HG03439 (cell line): ENCODE measurements around the gene LZTS2.

Source experiments
- ATAC-seq: cut with Tn5 transposase; IDR thresholded peaks from one replicate; pipeline ENCODE4 v1.9.1; 2021; ENCODE audit warnings: mild to moderate bottlenecking, moderate library complexity; ENCODE audit not compliant: unreplicated experiment

LZTS2 gene

GRCh38 chr10:101012525-101013364, 13.1 kb downstream of the LZTS2 start:
- ATAC-seq: peak; percentile 77

DNA sequence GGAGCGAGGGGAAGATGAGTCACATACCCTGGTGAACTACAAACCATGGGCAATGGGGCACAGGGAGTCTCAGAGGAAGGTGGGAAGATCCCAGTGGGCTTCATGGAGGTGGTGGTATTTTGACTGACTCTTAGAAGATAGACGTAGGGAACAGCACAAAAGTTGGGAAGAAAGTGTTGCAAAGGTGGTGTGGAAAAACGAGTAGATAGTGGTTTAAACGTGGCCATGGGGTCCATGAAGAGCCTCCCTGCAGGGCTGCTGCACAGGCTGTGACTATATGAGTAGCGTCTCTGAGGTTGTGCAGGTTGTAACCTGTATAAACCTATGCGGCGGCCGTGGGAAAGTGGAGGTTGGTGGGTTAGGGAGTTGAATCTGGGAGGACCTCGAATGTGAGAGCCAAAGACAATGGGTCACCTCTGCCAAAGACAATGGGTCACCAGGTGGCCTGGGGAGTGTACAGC, 13.8 kb downstream of the LZTS2 start:
- ATAC-seq: no peak

GRCh38 chr10:101014230-101014884, 14.7 kb downstream of the LZTS2 start:
- ATAC-seq: no peak

DNA sequence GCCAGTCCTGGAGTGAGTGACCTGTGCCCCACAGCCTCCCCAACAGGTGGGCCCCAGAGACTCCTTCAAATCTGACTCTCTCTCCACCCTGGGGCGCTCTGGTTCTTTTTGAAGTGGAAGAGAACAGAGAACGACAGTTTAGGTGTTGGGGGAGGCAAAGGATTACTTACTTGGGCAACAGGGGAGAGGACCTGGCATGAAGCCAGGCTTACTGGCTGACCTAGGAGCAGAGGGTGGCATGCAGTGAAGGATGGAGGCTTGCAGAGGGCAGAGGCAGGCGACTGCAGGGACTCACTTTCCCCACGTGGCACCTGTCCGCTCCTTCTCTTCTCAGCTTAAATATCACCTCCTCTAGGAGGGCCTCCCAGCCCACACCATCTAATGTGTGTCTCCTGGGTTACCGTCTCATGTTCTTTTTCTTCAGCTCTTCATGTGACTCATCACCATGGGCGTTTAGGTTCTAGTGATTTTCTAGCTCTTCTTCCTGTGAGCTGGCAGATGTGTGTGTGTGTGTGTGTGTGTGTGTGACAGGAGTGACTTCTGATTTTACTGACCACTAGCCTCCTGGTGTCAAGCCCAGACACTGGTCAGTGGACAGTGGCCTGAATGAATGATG, 15.5 kb downstream of the LZTS2 start:
- no peak for ATAC-seq

DNA sequence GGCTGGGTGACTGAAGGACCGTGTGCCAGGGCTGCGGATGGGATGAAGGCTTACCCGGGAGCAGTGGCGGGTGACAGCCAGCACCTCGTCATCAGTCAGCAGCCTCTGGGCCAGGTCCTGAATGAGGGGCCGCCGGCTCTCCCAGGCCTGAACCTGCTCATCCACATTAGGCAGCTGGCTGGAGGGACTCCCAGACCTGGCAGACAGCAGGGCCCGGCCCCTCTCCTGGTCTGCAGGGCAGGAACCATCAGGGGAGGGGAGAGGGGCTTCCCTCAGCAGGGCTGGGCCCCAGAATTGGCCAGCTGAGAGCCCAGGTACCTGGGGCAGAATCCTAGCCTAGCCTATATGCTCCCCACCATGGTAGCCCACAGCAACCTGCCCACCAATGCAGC, 16.0 kb downstream of the LZTS2 start:
- no peak for ATAC-seq

GRCh38 chr10:101016814-101017213, 17.2 kb downstream of the LZTS2 start:
- no peak for ATAC-seq

DNA sequence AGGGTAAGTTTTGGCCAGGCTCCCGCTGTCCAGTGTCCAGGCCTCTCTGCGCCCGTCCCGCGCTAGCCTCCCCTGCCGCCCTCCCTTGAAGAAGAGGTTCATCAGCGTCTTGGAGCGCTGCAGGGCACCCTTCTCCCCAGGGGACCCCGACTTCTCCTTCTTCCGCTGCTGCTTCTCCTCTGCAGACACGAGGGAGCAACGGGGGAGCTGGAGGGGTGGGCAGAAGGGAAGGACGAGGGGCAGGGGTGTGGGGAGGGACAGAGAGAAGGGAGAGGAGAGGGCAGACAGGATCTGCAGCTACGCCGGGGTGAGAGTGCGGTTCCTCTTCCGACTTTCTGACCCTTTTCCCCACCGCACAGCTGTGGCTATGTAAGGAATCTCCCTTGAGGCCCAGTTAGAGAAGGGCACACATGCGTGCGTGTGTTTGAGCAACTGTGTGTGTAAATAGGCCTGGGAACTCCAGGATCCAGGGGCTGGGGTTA, 18.6 kb downstream of the LZTS2 start:
- no peak for ATAC-seq

- ATAC-seq: no peak
Measured at GRCh38 chr10:101018600-101019439, 19.2 kb downstream of the LZTS2 start.

DNA sequence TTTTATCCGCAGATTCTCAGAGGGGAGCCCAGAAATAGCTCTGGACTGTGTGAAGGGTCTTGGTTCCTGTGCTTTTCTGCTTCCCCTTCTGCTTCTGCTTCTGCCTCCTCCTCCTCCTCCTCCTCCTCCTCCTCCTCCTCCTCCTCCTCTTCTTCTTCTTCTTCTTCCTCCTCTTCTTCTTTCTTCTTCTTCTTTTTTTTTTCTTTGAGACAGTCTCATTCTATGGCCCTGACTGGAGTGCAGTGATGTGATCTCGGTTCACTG, 19.8 kb downstream of the LZTS2 start:
- ATAC-seq: no peak

GRCh38 chr10:101020427-101021075, 20.9 kb downstream of the LZTS2 start:
- ATAC-seq: no peak

DNA sequence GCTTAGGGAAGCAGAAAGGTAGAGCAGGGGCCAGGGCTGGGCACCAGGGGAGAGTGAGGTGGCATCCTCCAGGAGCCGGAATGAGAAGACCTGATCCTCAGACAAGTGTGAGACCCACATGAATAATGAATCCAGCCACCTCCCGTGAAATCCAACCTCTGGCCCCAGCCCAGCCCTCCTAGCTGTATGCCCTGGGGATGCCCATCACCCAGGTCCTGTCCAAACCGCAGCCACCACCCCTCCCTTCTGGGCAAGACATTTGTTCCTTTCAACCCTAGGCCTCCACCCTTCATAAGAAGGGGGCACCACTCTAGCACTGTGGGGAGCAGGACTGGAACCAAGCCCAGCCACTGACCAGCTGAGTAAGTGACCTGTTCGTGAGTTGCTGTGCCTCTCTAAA, 21.6 kb downstream of the LZTS2 start:
- no peak for ATAC-seq

DNA sequence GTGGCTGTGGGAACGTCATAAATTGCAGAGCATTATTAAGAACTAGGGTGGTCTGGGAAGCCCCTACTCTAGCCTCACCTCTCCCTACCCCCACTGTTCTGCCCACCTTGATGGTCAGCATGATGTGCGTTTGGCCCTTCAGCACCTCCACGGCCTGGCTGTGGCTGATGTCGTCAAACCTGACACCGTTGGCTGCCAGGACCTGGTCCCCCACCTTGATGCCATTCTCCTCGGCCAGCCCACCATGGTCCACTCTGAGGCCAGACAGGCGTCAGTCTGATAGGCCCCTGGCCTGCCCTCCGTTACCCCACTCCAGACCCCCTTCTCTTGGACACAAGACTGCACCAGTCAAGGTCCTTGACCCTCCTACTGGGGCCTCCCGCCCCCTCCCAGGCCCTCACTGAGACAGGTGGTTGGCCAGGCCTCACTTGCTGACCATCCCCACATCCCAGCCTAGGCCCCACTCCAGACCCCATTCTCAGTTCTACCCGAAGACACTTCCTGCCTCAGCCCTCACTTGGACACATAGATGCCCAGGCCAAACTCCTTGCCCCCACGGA, 22.2 kb downstream of the LZTS2 start:
- no peak for ATAC-seq

GRCh38 chr10:101022967-101023705, 23.5 kb downstream of the LZTS2 start:
- no peak for ATAC-seq

- no peak for ATAC-seq
Measured at GRCh38 chr10:101027106-101027720, 27.6 kb downstream of the LZTS2 start.

- no peak for ATAC-seq
Measured at GRCh38 chr10:101028446-101029337, 29.1 kb downstream of the LZTS2 start.

DNA sequence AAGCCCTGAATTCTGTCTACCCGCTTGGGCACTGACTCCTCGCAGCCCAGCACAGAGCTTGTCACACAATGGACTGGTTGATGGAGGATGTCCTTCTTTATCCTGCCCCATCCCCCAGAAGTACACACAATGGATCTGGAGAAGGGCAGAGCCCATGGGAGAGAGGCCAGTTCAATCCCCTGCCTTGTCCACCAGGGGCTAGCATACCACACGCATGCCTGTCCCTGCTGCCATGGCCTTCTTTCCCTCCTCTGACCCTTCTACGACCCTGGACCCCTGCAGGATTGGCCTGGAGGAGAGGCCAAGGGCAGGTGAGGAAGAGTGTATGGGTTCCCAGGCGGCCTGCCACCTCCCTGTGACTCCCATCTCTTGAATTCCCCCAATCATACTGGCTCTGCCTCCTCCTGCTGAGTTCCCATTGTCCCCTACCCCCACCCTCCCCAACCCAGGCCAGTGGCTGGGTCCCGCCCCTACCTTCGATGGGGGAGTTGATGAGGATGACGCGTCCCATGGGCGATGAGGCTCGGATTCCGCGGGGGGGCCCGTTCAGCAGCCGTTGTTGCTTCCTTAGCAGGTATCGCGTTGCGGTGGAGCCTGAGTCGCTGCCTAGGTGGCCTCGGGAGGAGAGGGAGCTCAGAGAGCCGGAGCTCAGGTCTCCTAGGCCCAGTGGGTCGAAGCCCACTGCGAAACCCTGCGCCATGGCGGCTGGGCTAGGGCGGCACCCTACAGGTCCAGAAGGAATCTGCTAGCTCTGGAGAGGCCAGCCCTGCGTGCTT, 30.1 kb downstream of the LZTS2 start:
- ATAC-seq: no peak

- ATAC-seq: no peak
Measured at GRCh38 chr10:101030496-101031127, 31.0 kb downstream of the LZTS2 start.
